AG04450 (cell line): Measurements from ENCODE around the gene EIF1. TPM values are rescaled to one million over a fixed set of nuclear protein-coding genes. Genes with fewer than 3 reads are reported as not detected.
A peak's percentile ranks its signal among the peaks of the same experiment; 100 is the strongest.

Source experiments
- CTCF ChIA-PET: fragments of 300-600, 350-600 bp; formaldehyde crosslinking; extraction: SDS; loops from one replicate; lab custom pipeline; 2022; ENCODE audit warnings: antibody characterized with exemption, inconsistent platforms; lab: Charles Lee
- POLR2A ChIA-PET: fragments of 350-600 bp; formaldehyde crosslinking; extraction: SDS; loops from one replicate; lab custom pipeline; 2021; ENCODE audit warnings: antibody characterized with exemption, inconsistent platforms; lab: Yijun Ruan, JAX
- DNase-seq: peaks from one replicate; pipeline ENCODE4 v3.0.0-alpha.2; 2011; ENCODE audit warnings: low read depth, low spot score
- H3K27ac ChIP-seq: one replicate; pipeline ENCODE4 v1.5.1; 2012; ENCODE audit warnings: low read depth, low read length, control low read depth
- H3K27me3 ChIP-seq: one replicate; pipeline ENCODE4 v1.6.0; 2012; ENCODE audit warnings: low read length; ENCODE audit not compliant: control insufficient read depth, insufficient read depth
- H3K4me3 ChIP-seq: 2 replicates; pipeline ENCODE4 v1.5.1; 2011; ENCODE audit warnings: mild to moderate bottlenecking, low read depth, low read length, control low read depth
- H3K9me3 ChIP-seq: 2 replicates; pipeline ENCODE4 v1.5.1; 2012; ENCODE audit warnings: low read length; ENCODE audit not compliant: control insufficient read depth, insufficient read depth
- polyA plus RNA-seq: library from polyadenylated mRNA; depleted of rRNA; stranded (reverse); fragments of >200 nt; gene quantifications from 2 replicates; pipeline ENCODE4 v1.2.3, GENCODE V29; 2011
- TF ChIP-seq, protein P1 (sequence below): IDR thresholded peaks from 2 replicates; pipeline ENCODE4 v1.5.1; 2011; ENCODE audit warnings: low read depth, low read length, control low read depth, inconsistent platforms

Gene EIF1
- polyA plus RNA-seq, 1 experiment, result 549 TPM

DNA sequence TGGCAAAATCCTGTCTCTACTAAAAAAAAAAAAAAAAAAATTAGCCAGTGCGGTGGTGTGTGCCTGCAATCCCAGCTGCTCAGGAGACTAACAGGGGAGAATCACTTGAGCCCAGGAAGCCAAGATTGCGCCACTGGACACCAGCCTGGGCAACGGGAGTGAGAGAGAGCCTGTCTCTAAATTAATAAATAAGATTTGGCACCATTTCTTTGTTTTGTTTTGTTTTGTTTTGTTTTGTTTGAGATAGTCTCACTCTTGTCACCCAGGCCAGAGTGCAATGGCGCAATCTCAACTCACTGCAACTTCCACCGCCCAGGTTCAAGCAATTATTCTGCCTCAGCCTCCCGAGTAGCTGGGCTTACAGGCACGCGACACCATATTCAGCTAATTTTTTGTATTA is 14.0 kb downstream of the EIF1 start:
- CTCF ChIA-PET, result interaction anchor here (0.7 kb wide), 2 partner anchors 11 to 104 kb away, joined by 3 to 4 read pairs; no protein-coding TSS in a partner anchor
- Histone ChIP-seq H3K27me3 (no peaks in the 10 kb centered on the region), H3K9me3 (no peaks in the 10 kb centered on the region), H3K27ac (no peak overlapping the region), H3K4me3 (no peak overlapping the region)
- TF ChIP-seq, protein P1, sequence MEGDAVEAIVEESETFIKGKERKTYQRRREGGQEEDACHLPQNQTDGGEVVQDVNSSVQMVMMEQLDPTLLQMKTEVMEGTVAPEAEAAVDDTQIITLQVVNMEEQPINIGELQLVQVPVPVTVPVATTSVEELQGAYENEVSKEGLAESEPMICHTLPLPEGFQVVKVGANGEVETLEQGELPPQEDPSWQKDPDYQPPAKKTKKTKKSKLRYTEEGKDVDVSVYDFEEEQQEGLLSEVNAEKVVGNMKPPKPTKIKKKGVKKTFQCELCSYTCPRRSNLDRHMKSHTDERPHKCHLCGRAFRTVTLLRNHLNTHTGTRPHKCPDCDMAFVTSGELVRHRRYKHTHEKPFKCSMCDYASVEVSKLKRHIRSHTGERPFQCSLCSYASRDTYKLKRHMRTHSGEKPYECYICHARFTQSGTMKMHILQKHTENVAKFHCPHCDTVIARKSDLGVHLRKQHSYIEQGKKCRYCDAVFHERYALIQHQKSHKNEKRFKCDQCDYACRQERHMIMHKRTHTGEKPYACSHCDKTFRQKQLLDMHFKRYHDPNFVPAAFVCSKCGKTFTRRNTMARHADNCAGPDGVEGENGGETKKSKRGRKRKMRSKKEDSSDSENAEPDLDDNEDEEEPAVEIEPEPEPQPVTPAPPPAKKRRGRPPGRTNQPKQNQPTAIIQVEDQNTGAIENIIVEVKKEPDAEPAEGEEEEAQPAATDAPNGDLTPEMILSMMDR, result no peak
- POLR2A ChIA-PET, result no interaction called here
- no peak for DNase-seq

- no peaks in the 10 kb centered on the region for H3K9me3 ChIP-seq
- H3K27me3 ChIP-seq, result no peaks in the 10 kb centered on the region
- POLR2A ChIA-PET, result interaction anchor here (0.6 to 1.4 kb wide), 3 partner anchors 16 to 903 kb away, joined by 3 to 8 read pairs (median 3); partner anchors contain the start of gene EIF1
- TF ChIP-seq, protein P1, result no peak
- H3K4me3 ChIP-seq, result no peak overlapping the region
- H3K27ac ChIP-seq, result peak overlapping the region; percentile 2
- DNase-seq, result no peak
- CTCF ChIA-PET, result interaction anchor here (1.0 to 2.8 kb wide), 2 partner anchors 9 to 16 kb away, joined by 3 to 17 read pairs; no protein-coding TSS in a partner anchor
Observed at GRCh38 chr17:41705271-41705991, 16.7 kb downstream of the EIF1 start.

GRCh38 chr17:41707803-41708669 is 19.4 kb downstream of the EIF1 start:
- POLR2A ChIA-PET, result interaction anchor here (1.2 kb wide), 1 partner anchor 20 kb away, joined by 5 read pairs; the partner anchor contains the start of gene EIF1
- DNase-seq, result no peak

DNA sequence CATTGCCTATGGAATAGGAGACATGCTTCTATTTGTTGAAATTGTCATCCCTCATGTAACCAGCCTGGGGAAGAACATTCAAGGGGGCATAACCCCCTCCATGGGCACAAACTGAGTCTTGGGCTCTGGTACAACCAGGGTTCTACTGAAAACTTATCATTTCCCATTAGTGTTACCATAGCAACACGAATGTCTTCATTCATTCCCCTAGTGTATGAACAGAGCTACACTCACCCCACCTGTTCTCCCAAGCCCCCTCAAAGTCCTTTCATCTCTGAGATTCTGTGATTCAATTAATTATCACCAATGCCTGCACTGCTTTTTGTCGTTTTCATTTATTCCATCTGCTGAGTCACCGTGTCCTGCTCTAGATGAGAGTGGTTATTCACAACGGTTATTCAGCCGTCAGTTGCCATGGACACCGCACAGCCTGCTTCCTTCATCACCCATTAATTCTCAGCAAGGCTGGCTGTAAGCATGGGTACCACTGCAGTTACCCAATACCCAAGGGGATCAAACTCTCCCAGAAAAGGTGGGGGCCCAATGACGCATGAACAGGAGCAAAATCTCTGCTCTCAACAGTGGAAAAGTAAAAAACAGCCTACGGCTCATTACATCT is 21.9 kb downstream of the EIF1 start:
- ChIA-PET POLR2A (interaction anchor here (0.9 kb wide), 1 partner anchor 22 kb away, joined by 3 read pairs; the partner anchor contains the start of gene EIF1), CTCF (interaction anchor here (1.0 to 2.4 kb wide), 2 partner anchors 15 to 91 kb away, joined by 3 to 17 read pairs (median 3); no protein-coding TSS in a partner anchor)
- Histone ChIP-seq H3K4me3 (no peak overlapping the region), H3K27ac (no peak overlapping the region), H3K27me3 (peaks cover 16% of the 10 kb centered on the region), H3K9me3 (no peaks in the 10 kb centered on the region)
- TF ChIP-seq, protein P1, result no peak
- no peak for DNase-seq

More at GRCh38 chr17:41707803-41708669, 19.4 kb downstream of the EIF1 start:
- peaks cover 12% of the 10 kb centered on the region for H3K27me3 ChIP-seq
- TF ChIP-seq, protein P1, result no peak
- no peak overlapping the region for H3K27ac ChIP-seq
- no peaks in the 10 kb centered on the region for H3K9me3 ChIP-seq
- H3K4me3 ChIP-seq, result no peak overlapping the region
- CTCF ChIA-PET, result interaction anchor here (1.5 to 2.4 kb wide), 3 partner anchors 12 to 94 kb away, joined by 6 to 17 read pairs (median 17); no protein-coding TSS in a partner anchor
